ENCODE data around the gene MKNK2.

DNA sequence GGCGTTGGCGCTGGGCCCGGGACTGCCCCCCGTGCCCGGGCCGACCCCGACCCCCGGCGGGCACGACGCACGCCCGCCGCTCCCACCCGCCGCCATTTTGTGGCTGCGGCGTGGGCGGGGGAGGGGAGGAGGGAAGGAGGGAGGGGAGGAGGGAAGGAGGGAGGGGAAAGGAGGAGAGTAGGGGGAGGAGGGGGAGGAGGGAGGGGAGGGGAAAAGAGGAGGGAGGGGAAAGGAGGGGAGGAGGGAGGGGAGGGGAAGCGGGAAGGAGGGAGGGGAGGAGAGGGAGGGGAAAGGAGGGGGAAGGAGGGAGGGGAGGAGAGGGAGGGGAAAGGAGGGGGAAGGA is 35.5 kb downstream of the MKNK2 start, which contains the start of gene BTBD2:
- TF ChIP-seq CTCF (IDR thresholded peaks at IDR 0.05) (no peak), EP300 (IDR thresholded peaks at IDR 0.05) (no peak), POLR2A (IDR thresholded peaks at IDR 0.05; ENCODE audit: low read depth) (no peak)
